Measurements from ENCODE around the gene TRIM29.

Gene TRIM29

GRCh38 chr11:120066738-120067437 is 71.0 kb downstream of the TRIM29 start:
- H3K4me3 ChIP-seq (ENCODE audit: low read depth, low read length) = no peak overlapping the region
- no peaks in the 10 kb centered on the region for H3K36me3 ChIP-seq
- H3K9me3 ChIP-seq = no peaks in the 10 kb centered on the region
- DNase-seq = no peak
- no peaks in the 10 kb centered on the region for H3K27me3 ChIP-seq
- TF ChIP-seq CTCF (IDR thresholded peaks at IDR 0.05; ENCODE audit: low read depth, low read length) = no peak
- peaks cover 12% of the 10 kb centered on the region for H3K4me1 ChIP-seq

- Histone ChIP-seq H3K27me3 (no peaks in the 10 kb centered on the region), H3K9me3 (no peaks in the 10 kb centered on the region), H3K4me1 (peaks cover 12% of the 10 kb centered on the region), H3K36me3 (no peaks in the 10 kb centered on the region), H3K4me3 (ENCODE audit: low read depth, low read length) (no peak overlapping the region)
- TF ChIP-seq CTCF (IDR thresholded peaks at IDR 0.05; ENCODE audit: low read depth, low read length) = no peak
- no peak for DNase-seq
Measured at GRCh38 chr11:120065876-120066275, 72.0 kb downstream of the TRIM29 start.

- no peaks in the 10 kb centered on the region for H3K36me3 ChIP-seq
- H3K9me3 ChIP-seq = no peaks in the 10 kb centered on the region
- H3K4me3 ChIP-seq (ENCODE audit: low read depth, low read length) = no peak overlapping the region
- no peak for DNase-seq
- H3K27me3 ChIP-seq = no peaks in the 10 kb centered on the region
- no peak for TF ChIP-seq CTCF (IDR thresholded peaks at IDR 0.05; ENCODE audit: low read depth, low read length)
- H3K4me1 ChIP-seq = peaks cover 12% of the 10 kb centered on the region
Measured at GRCh38 chr11:120065176-120065575, 72.7 kb downstream of the TRIM29 start.

GRCh38 chr11:120064341-120064740 is 73.6 kb downstream of the TRIM29 start:
- DNase-seq = no peak
- H3K9me3 ChIP-seq = no peaks in the 10 kb centered on the region
- no peaks in the 10 kb centered on the region for H3K27me3 ChIP-seq
- no peak overlapping the region for H3K4me3 ChIP-seq (ENCODE audit: low read depth, low read length)
- H3K4me1 ChIP-seq = peaks cover 12% of the 10 kb centered on the region
- H3K36me3 ChIP-seq = no peaks in the 10 kb centered on the region
- TF ChIP-seq CTCF (IDR thresholded peaks at IDR 0.05; ENCODE audit: low read depth, low read length) = no peak

GRCh38 chr11:120063686-120064340 is 74.1 kb downstream of the TRIM29 start:
- no peak overlapping the region for H3K4me3 ChIP-seq (ENCODE audit: low read depth, low read length)
- no peaks in the 10 kb centered on the region for H3K36me3 ChIP-seq
- no peak for TF ChIP-seq CTCF (IDR thresholded peaks at IDR 0.05; ENCODE audit: low read depth, low read length)
- no peak for DNase-seq
- H3K9me3 ChIP-seq = no peaks in the 10 kb centered on the region
- H3K4me1 ChIP-seq = peaks cover 10% of the 10 kb centered on the region
- H3K27me3 ChIP-seq = no peaks in the 10 kb centered on the region

GRCh38 chr11:120062561-120062930 is 75.4 kb downstream of the TRIM29 start:
- Histone ChIP-seq H3K4me1 (no peaks in the 10 kb centered on the region; the same call in 1 of the 2 replicates), H3K9me3 (no peaks in the 10 kb centered on the region), H3K4me3 (ENCODE audit: low read depth, low read length) (no peak overlapping the region), H3K36me3 (no peaks in the 10 kb centered on the region), H3K27me3 (no peaks in the 10 kb centered on the region)
- no peak for TF ChIP-seq CTCF (IDR thresholded peaks at IDR 0.05; ENCODE audit: low read depth, low read length)
- no peak for DNase-seq

Measured in BE2C (cell line).